Right renal cortex interstitium (tissue), 3 donors: ENCODE results near the gene PIP4P1. TPM values are rescaled to one million over a fixed set of nuclear protein-coding genes. Genes with fewer than 3 reads are reported as not detected.
"Not testable (repeated sequence)": the region's sequence is repeated elsewhere in the genome, so short reads cannot be mapped to it uniquely, and the experiment has no call there.

Experiments
- DNase-seq, 3 donors: peaks; one replicate each; pipeline ENCODE4 v3.0.0-alpha.2; 2013; ENCODE audit warnings: low read depth in 3 of 3, low spot score in 2 of 3
- polyA plus RNA-seq, 3 donors: library from polyadenylated mRNA; unstranded; fragments of 120-200 nt; gene quantifications; one replicate each; pipeline ENCODE4 v1.2.1, GENCODE V29; 2013; ENCODE audit not compliant: insufficient read length in 3 of 3

PIP4P1 gene
- polyA plus RNA-seq, 3 donors: 31.2 to 40.7 (median 32.7) TPM

DNA sequence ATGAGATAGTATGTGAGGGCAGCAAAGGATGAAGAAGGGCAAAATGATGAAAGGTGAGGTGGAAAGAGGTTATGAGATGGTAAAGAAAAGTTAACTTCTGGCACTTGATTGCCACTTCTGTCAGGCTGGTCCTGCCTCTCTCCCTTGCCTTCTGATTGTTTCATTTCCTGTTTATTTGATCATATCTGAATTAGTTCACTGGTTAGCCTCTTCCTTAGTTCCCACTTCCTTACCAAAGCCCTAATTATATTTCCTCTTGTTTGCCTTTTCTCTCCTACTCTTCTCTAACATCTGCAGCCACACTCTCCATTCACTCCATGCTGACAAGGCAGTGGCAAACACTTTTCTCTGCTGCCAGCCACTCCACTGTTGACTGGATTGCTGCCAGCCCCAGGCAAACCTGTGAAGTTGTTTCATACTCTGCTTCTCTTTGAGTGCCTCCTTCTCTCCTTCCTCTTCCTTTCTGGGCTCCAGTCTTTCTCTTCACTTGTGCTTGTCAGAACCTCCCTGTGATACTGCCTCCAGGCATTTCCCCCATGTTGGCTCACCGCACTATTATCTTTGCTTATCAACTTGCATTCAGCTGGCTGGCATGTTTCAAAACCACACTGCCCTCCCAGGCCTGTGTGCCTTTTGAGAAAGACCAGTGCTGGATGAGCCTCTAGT is 16.1 kb upstream of the PIP4P1 start:
- DNase-seq: no peak

DNA sequence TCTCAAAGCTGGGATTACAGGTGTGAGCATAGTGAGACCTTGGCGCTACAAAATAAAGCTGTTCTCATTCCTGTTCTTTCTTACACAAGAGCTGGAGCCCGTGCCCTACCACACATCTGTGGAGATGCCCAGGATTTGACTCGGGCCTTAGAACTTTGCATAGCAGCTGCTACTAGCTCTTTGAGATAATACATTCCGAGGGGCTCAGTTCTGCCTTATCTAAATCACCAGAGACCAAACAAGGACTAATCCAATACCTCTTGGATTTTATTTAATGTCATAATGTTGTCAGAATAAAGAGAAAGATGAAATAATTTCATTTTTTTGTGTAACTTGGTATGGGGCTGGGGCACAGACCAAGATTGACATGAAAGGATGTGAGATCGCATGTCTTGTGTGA is 15.5 kb upstream of the PIP4P1 start:
- no peak for DNase-seq

DNA sequence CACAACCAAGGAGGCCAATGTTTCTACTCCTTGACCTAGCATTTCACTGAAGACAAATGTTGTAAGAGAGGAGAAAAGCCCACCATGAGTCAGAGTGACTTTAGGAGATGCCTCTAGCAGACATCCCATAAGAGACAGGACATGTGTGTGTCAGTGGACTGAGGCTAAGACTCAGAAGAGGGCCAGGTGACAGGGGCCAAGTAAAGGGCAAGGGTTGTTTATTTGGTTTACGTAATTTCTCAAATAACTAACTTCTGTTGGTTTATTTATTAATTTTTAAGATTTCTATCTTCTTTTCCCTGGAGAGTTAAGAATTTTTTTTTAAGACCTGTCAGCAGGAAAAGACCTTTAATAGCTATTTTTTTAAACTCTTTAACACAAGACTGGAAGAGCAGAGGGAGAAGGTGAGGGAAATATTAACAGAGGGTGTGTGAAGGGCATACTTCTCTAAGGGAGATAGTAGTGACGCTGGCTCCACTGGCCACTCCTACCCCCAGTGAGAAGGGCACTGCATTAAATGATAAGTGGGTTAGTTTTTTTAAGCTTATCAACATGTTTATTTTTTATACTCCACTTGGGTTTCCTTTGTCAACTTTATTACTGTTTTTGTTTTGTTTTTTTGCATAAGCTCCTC is 11.4 kb upstream of the PIP4P1 start:
- DNase-seq: no peak

DNA sequence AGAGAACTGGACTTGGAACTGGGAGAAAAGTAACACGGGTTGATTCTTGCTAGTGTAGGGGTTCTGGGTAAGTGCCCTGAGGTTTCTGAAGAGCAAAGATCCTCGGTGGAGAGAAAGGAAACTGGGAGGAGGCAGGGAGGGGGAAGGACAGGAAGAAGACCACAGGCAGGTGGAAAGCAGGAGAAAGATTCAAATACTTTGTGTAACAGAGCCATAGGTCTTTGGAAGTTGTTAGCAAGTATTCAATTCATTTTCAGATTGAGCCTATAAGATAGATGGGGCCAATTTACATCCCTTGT is 9.3 kb upstream of the PIP4P1 start:
- no peak for DNase-seq

DNA sequence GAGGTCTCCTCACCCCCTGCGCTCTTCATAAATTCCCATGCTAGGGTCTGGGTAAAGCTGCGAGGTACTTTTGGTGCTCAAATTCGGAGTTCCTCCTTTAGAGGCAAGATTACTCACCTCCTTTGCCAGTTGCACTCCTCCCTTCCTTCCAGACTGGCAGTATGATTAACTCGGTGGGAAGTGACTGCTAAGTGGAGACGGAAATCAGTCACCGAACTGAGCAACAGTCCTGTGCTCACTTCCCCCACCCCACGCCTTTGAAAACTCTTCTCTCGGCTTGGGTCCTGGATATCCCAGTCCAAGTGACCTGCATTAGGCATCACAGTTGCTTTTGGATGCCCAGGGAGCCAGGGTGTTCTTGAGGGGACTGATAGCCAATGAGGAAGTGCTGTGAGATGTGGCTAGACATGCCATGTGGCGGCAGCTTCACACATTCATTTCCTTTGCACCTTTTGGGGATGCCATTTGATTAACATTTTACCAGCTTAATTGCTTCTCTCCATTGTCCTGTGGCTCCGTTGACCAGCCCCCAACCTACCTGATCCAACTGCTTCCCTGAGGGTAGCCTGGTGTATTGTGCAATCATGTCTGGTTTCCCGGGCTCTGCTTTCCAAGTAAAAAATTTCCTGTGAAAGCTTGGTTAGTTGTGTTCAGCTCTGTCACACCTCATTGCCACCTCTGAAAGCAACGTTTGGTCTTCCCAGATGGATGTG is 8.8 kb upstream of the PIP4P1 start:
- DNase-seq: no peak

DNA sequence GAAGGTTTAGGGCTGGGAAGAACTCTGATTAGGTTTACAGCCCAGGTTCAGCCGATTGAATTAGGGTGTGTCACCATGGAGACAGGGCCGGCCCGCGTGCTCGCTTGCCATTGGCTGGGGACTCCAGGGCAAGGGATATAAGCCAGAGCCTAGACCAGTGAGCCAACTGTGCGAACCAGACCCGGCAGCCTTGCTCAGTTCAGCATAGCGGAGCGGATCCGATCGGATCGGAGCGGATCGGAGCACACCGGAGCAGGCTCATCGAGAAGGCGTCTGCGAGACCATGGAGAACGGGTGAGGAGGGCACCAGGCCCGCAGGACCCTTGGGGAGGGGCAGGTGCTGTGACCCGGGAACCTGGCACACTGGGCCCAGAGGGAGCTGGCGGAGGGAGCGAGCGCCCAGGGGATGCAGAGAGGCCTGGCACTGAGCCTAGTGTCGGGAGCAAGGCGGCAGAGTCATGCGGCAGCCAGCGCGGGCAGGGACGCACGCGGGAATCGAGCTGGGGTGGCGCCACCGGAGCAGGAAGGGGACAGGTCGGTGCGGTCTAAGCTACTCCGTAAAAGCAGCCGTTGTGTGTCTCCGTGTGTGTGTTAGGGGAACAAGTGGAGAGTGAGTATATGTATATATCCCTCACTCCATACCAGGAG is 8.1 kb upstream of the PIP4P1 start, which contains the start of gene PNP:
Gene PNP (plus strand): TSS at position 165 of the 648 bp plus-strand sequence. CDS start 119 bp downstream, at position 284.
- DNase-seq: peak in 1 of 3 donors; percentile 57

DNA sequence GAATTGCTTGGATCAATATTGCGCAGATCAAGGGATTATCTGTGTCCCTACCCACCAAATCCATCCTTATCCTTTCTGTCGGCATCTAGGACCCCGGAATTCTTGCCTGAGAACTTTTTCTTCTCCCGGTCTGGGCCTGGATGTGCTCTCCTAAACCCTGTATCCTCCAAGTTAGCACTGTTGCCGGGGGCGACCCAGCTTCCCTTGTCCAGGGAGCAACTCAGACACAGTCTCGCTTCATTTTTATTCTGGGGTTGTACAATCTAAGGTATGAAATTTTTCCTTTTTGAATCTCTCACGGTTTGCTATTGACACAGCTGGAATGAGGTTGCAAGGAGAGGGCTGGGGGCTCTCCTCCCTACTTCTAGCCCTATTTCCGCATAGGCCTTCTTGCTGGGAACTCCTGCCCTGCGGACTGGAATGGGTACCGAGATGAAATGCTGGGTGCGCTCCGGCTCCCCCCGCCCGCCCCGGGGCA is 7.6 kb upstream of the PIP4P1 start:
- DNase-seq: no peak

DNA sequence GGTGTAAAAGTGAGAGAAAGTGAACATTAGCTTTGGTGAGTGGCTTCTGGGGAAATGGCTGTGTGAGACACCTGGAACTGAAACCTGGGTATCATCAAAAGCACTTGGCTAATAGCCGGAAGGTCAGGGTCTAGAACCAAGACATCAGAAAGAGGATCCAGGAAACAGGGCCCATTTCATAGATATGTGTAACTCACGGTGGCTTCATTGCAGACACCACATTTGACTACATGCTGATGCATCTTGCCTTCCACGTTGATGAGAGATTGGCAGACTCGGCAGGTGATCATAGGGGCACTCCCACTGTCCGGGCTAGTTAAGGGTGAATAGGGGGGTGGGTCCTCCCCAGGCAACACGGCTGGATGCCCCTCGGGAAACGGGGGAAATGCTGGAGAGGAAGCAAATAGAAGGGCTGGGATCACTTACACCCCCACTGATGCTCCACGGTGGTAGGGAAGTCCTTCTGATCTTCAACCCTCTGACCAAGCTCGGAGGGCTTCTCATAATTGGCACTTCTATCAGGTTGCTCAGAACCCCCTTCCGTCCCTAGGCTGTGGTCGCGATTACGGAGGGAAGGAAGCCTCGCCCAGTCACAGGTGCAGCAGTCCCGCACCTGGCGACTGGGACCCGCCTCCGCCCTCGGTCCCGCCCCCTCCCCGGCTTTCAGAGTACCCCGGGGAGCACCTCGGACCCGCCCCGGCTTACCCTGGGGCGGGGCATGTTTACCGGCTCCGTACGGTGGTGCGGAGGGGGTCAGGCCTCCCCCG is 593 bp downstream of the PIP4P1 start:
- DNase-seq: no peak

DNA sequence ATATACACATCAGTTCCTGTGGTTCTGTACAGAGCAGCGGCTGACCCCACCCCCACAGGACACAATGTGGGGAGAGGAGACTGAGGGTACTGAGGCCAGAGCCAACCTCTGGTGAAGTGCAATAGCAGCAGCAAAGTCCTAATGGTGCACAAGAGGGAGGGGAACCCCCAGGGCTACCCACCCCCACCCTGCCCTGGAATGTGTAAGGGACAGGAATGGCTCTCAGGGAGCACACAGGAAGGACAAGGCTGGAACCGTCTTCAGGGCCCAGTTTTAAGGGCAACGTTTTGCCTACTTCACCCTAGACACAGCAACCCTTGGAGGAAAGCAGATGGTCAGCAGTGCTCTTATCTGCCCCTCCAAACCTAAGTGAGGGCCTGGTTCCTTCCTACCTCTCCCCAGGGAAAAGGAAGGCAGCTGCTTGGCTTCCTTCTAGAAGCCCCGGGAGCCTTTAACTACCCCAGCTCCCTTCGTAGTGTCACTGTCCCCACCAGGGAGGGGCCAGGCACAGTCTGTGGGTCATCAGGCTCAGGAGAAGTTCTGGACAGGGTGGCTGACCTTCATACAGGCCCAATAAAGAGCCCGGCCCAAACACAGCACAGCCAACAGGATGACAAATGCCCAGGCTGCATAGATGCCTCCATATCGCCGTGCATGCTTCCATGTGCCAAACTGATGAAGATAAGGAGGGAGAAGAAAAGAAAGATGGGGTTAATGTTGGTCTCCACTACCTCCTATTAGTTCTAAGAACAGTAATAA is 3.0 kb downstream of the PIP4P1 start:
- no peak for DNase-seq

DNA sequence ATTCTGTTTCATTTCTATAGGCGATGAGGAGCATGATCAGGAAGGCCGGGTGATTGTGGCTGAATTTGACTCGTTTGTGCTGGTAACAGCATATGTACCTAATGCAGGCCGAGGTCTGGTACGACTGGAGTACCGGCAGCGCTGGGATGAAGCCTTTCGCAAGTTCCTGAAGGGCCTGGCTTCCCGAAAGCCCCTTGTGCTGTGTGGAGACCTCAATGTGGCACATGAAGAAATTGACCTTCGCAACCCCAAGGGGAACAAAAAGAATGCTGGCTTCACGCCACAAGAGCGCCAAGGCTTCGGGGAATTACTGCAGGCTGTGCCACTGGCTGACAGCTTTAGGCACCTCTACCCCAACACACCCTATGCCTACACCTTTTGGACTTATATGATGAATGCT is 4.3 kb downstream of the PIP4P1 start:
- no peak for DNase-seq

DNA sequence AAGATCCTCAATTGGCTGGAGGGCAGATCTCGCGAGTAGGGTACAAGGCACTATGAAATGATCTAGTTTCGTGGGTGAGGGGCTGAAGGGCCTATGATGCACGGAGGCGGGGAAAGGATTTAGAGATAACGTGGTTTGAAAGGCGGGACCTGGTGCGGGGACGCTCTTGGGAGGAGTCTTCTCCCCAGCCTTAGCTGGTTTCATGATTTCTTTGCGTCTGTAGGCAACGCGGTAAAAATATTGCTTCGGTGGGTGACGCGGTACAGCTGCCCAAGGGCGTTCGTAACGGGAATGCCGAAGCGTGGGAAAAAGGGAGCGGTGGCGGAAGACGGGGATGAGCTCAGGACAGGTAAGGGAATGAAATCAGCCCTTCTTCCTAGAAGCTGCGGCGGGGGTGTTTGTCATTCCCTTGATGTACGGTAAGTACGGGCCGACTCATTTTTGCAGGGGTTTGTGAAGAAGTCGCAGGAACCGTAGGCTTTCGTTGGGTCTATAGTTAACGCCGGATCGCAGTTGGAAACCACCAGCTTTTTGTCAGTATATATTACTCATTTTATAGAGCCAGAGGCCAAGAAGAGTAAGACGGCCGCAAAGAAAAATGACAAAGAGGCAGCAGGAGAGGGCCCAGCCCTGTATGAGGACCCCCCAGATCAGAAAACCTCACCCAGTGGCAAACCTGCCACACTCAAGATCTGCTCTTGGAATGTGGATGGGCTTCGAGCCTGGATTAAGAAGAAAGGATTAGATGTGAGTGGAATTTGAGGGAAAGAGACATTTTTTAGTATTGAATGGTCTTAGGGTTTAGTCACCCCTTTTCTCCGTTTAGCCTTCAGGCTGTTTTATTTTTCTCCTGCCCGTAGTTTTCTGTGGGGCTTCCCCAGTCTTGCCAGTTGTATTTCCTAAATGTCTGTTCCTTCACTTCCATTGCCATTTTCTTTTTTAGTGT is 5.6 kb downstream of the PIP4P1 start:
- DNase-seq: no peak

DNA sequence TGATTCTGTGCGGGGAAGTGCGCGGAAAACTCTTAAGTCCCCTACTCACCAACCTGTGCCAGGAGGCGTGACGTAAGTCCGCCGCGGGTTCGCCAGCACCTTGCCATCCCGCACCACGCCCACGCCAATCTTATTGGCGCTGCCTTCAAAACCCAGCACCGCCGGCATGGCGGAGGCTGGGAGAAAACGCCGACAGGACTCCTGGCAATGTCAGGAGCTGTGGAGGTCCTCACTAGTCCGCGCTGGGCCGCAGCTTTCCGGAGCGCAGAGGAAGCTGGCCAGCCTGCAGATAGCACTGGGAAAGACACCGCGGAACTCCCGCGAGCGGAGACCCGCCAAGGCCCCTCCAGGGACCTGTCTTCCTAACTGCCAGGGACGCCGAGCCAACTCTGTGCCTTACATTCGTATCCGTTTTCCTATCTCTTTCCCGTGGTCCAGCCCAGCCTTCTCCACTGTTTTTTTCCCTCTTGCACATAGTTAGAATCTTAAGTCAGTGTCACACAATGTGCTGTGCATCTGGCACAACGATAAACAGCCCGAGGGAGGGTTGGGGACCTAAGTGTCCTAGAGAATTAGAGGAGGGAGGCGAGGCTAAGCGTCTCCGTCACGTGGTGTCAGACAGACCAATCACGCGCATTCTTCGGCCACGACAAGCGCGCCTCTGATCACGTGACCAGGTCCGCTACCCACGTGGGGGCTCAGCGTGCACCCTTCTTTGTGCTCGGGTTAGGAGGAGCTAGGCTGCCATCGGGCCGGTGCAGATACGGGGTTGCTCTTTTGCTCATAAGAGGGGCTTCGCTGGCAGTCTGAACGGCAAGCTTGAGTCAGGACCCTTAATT is 6.5 kb downstream of the PIP4P1 start, which contains the start of the genes APEX1 and OSGEP:
Gene APEX1 (plus strand): TSS at position 711 of the 839 bp plus-strand sequence. CDS start 420 bp downstream, outside the sequence.
Gene OSGEP (minus strand): TSS at position 297 of the 839 bp plus-strand sequence. CDS start 129 bp downstream, at position 168.
- DNase-seq: peak; percentile 99 to 100 (median 99)

DNA sequence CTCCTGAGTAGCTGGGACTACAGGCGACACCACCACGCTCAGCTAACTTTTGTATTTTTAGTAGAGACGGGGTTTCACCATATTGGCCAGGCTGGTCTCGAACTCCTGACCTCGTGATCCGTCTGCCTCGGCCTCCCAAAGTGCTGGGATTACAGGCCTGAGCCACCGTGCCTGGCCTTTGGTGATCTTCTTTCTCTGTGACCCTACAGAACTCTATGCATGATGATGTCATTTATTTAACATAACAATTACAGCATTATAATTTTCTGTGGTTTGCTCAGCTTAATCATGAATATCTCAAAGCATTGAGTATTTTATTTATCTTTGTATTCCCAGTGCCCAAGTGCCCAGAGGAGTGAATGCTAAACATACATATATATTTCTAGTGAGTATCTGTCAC is 8.4 kb downstream of the PIP4P1 start:
- DNase-seq: not testable (repeated sequence)

DNA sequence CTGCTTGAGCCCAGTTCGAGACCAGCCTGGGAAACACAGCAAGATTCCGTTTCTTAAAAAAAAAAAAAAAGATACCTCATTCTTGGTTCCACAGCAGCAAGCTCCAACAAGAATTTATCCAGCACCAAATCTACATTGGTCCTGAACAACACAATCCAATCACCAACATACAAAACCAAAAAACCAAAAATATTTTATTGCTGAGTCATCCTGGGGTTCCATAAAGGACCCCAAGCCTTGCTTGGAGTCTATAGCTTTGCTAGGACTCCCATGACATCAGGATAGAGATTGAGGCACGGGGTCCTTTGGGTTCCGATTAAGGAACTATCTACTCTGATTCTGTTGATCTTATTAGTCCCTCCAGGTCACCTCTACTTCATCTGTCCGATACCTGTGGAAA is 14.3 kb downstream of the PIP4P1 start:
- no peak for DNase-seq

DNA sequence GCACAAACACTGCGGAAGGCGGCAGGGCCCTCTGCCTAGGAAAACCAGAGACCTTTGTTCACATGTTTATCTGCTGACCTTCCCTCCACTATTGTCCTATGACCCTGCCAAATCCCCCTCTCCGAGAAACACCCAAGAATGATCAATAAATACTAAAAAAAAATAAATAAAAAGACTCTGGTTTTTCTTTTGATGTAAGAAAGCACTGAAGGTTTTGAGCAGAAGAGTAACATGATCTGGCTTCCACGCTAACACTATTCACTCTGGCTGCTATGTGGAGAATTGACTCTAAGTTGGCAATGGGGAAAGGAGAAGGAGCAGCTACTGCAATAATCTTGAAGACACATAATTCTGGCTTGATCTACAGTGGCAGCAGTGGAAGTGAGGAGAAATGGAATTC is 17.6 kb downstream of the PIP4P1 start:
- not testable (repeated sequence) for DNase-seq

DNA sequence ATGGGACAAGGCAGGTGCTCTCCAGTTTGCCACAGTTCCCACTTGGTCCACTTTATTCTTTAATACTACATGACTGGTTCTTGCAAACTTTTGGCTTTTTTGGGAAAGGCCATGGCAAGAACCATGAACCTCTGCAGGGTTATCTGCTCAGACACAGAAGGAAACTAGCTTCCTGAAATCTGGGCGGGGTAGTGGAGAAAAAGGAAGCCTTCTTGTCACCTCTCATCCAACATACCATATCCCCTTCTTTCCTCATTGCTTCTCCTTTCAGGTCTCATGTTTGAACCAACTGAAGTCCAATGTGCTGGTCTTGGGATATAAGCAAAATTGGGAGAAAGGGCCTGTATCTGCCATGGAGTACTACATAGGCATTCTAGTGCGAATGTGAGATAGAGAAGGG is 19.8 kb downstream of the PIP4P1 start:
- no peak for DNase-seq

DNA sequence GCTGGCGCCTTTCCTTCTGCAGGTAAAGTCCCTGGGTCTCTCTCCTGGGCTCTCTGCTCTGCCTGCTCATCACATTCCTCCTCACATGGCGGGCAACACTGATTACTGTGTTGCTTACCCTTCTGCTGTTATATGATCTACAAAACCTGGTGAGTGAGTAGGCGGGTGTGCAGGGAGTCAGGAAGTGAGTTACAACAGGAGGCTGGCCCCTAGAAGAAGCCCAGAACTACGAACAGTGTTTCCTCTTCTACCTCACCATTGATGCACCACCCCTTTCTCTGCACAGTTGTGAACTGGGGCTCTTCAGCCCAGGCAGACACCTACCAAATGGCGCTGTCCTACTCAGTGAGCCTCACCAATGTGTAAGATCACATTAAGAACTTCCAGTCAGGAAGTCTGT is 20.4 kb downstream of the PIP4P1 start:
- no peak for DNase-seq

DNA sequence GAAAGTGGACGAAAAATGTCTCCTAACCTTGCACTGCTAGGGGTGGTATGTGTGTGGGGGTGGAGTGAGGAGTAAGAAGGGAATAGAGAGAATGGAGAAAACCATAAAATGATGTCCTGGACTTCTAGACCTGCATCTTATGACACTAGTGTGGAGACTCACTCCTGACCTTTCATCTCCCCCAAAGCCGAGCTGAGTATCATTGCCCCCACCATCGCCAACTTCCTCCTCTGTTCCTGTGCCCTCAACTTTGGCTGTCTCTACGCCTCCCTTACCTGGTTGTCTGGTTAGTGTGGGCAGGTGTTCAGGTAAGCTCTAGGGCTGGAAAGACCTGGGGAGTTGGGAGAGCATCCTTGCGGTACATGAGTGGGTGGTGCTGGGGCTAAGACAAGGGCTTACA is 20.8 kb downstream of the PIP4P1 start:
- no peak for DNase-seq
